Measurements from ENCODE around the gene TLR4.

GRCh38 chr9:117679416-117679815, 24.8 kb upstream of the TLR4 start:
- TF ChIP-seq CTCF (IDR thresholded peaks at IDR 0.05) (no peak), POLR2A (IDR thresholded peaks at IDR 0.05) (no peak)
